Rectal smooth muscle tissue (tissue), 1 donor: ENCODE results near the gene TMEM35B.
"Not testable (repeated sequence)": the region's sequence is repeated elsewhere in the genome, so short reads cannot be mapped to it uniquely, and the experiment has no call there.

Source experiments
- H3K27ac ChIP-seq: one replicate; pipeline ENCODE4 v1.7.0; 2013; ENCODE audit warnings: low read depth, low read length, inconsistent platforms
- H3K27me3 ChIP-seq: one replicate; pipeline ENCODE4 v1.7.0; 2013; ENCODE audit warnings: low read length; ENCODE audit not compliant: control insufficient read depth, insufficient read depth
- H3K36me3 ChIP-seq: one replicate; pipeline ENCODE4 v1.7.0; 2013; ENCODE audit warnings: low read length; ENCODE audit not compliant: control insufficient read depth, insufficient read depth
- H3K4me1 ChIP-seq: one replicate; pipeline ENCODE4 v1.7.0; 2013; ENCODE audit warnings: low read length; ENCODE audit not compliant: control insufficient read depth, insufficient read depth
- H3K4me3 ChIP-seq: one replicate; pipeline ENCODE4 v1.7.0; 2013; ENCODE audit warnings: low read length
- H3K9ac ChIP-seq: one replicate; pipeline ENCODE4 v1.7.0; 2013; ENCODE audit warnings: low read length

The TMEM35B gene

DNA sequence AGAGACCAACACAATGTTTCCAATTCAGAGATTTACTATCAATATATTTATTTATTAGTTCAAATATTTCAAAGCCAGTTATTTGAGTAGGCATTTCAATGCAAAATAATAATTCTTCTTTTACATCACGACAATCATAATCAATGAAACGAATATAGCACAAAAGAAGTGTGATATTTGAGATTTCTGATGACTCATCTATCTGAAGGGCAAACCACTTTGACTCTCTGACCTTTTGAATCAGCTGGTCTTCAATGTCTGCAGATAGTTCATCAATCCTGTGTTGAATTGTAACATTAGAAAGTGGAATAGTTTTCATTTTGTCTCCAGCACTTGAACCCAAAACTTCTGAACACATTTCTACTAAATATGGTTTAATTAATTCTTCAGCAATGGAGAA, 3.0 kb upstream of the TMEM35B start:
- Histone ChIP-seq H3K4me3 (no peak overlapping the region), H3K4me1 (peaks cover 5% of the 10 kb centered on the region)

DNA sequence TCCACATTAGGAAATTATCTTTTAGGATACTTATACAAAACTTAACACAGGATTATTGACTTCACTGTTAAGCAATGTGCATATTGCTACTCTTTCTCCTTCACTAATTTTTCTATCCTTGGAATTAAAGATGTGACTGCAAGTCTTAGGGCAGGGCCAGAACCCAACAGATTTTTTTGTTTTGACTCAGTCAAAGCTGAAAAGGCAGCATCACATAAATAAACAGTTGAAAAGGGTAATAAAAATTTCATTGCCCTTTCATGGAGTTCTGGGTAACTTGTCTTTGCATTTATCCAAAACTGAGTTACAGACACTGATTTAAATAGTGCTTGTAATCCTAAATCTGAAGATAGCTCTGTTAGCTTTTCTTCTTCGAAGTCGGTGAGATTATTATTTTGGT, 1.9 kb upstream of the TMEM35B start:
- Histone ChIP-seq H3K9ac (no peak overlapping the region), H3K36me3 (peaks cover under 1% of the 10 kb centered on the region), H3K4me3 (no peak overlapping the region), H3K4me1 (peaks cover 5% of the 10 kb centered on the region), H3K27me3 (no peaks in the 10 kb centered on the region), H3K27ac (no peak overlapping the region)

More for the DNA sequence above, 3.0 kb upstream of the TMEM35B start:
- H3K27me3 ChIP-seq = no peaks in the 10 kb centered on the region
- H3K36me3 ChIP-seq = peaks cover 2% of the 10 kb centered on the region
- no peak overlapping the region for H3K27ac ChIP-seq
- no peak overlapping the region for H3K9ac ChIP-seq

DNA sequence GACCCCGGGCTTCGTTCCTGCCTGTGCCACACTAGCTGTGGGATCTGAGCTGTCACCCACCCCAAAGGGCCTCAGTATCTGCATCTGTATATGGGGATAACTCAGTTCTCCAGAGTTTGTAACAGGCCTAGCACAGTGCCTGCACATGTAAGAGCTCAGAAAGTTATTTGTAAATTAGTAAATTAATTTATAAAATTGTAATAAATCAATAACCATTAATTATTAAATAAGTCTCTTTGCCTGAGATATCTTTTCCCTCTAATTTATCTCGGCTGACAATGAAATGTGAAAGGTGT, 410 bp upstream of the TMEM35B start:
- Histone ChIP-seq H3K27ac (peak overlapping the region; percentile 94), H3K4me3 (peak overlapping the region; percentile 91), H3K9ac (peak overlapping the region; percentile 88)
- not testable (repeated sequence) for H3K27me3 ChIP-seq, H3K4me1 ChIP-seq, H3K36me3 ChIP-seq

DNA sequence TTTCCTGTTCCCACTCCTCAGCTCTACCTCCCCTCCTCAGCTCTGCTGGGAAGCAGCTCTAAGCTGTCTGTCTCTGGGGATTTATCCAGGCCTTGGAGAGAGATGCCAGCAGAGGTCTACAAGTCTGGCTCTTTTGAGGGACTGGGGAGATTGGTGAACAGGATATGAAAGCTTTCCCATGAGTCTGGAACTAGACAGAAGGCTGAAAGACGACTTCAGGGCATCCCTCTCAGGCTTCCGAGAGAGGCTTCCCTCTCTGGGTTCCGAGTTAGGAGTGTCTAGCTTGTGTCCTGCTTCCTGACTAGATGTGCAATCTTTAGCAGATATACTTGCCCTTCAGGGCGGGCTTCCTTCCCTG, 733 bp downstream of the TMEM35B start:
- Histone ChIP-seq H3K36me3 (no peaks in the 10 kb centered on the region), H3K4me3 (peak overlapping the region; percentile 91), H3K9ac (peak overlapping the region; percentile 88), H3K27ac (peak overlapping the region; percentile 94), H3K27me3 (no peaks in the 10 kb centered on the region), H3K4me1 (peaks cover 5% of the 10 kb centered on the region)

DNA sequence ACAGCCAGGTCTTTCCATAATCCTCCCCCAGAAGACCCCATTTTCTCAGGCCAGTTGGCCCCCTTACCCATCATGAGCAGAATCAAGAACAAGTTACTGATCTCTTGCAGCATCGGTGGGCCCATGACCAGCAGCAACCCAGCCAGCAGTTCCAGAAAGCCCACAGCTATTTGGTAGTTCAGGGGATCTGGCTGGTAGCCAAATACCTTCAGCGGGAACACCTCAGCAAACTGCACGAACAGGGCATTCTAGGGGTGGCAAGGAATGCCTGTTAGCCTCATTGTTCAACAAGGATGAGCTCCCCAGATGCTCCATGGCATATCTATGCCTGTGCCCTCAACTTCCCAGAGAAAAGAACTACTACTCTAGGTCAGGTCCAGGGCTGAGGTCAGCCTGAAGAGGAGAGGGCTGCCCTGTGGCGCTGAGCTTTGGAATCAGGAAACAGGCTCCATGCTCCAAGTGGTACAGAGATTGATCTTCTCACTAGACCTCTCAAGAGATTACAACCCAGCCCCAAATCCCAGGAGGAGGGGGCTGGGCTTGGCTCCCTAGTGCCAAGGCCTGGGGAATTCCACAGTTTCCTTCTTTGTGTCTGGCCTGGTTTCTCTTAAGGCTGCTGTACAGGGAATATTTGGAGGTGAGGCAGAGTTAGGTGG, 1.3 kb downstream of the TMEM35B start:
- Histone ChIP-seq H3K36me3 (no peaks in the 10 kb centered on the region), H3K27me3 (no peaks in the 10 kb centered on the region), H3K4me1 (peaks cover 5% of the 10 kb centered on the region), H3K9ac (no peak overlapping the region), H3K27ac (peak overlapping the region; percentile 94), H3K4me3 (peak overlapping the region; percentile 91)

DNA sequence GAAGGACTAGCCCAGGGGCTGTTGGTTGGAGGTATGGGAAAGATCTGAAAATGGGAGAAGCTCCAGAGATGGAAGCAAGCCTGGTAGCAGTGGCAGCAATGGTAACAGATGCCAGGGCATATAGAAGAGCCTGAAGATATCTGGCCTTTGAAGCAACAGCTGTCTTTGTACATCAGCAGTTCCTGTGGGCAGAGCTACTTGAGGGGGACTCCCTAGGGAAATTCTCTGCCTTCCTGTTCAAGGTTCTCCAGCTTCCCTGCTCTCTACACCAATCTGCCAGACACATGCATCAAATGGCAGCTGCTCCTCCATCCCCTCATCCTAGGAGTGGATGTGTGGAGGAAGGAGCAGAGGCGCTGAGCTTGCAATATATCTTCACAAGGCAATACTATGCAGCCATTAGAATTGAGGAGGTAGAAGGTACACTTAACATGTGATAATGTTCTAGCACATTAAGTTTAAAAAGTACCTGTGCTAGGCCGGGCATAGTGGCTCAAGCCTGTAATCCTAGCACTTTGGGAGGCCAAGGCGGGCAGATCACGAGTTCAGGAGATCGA, 2.2 kb downstream of the TMEM35B start:
- Histone ChIP-seq H3K27me3 (no peaks in the 10 kb centered on the region), H3K27ac (no peak overlapping the region), H3K36me3 (no peaks in the 10 kb centered on the region), H3K4me3 (no peak overlapping the region), H3K9ac (no peak overlapping the region), H3K4me1 (peaks cover 5% of the 10 kb centered on the region)

DNA sequence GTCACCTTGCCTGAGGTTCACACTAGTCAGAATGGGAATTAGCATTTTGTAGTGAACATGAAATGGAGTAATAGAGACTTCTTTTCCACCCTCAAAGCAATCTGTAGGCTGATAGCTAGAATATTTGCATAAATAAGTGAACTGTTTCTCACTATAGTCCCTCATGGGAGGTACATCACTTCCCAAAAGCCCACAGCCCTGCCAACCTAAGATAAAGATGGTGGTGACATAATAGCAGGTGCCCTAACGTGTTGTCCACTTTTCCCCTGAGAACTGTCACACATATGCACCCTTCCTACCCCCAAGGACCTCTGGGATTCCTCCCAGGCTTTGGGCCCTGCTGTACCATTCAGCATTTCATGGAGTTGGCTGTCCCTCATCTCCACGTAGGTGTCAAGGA, 4.4 kb downstream of the TMEM35B start:
- no peak overlapping the region for H3K9ac ChIP-seq
- no peaks in the 10 kb centered on the region for H3K36me3 ChIP-seq
- H3K27ac ChIP-seq = no peak overlapping the region
- no peak overlapping the region for H3K4me3 ChIP-seq
- peaks cover 4% of the 10 kb centered on the region for H3K4me1 ChIP-seq
- no peaks in the 10 kb centered on the region for H3K27me3 ChIP-seq

DNA sequence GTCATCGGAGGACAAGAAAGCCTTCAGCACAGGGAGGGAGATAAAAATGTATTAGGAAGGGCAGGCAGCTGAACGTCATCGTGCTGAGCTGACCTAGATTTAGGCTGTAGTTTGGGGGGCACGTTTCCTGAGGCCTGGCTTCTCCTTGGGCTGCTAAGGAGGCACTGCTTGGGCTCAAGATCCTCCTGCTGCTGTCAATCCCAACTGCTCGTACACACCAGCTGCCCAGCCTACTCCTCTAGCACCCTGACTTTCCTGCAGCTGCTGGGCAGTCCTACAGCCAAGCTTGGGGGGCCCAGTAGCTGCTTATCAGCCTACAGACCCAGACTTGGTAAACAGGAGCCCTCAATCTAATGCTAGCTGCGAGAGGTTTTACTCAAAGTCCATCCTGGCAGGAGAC, 6.2 kb downstream of the TMEM35B start:
- Histone ChIP-seq H3K9ac (no peak overlapping the region), H3K27ac (no peak overlapping the region), H3K4me3 (no peak overlapping the region), H3K27me3 (no peaks in the 10 kb centered on the region), H3K4me1 (no peaks in the 10 kb centered on the region), H3K36me3 (no peaks in the 10 kb centered on the region)

DNA sequence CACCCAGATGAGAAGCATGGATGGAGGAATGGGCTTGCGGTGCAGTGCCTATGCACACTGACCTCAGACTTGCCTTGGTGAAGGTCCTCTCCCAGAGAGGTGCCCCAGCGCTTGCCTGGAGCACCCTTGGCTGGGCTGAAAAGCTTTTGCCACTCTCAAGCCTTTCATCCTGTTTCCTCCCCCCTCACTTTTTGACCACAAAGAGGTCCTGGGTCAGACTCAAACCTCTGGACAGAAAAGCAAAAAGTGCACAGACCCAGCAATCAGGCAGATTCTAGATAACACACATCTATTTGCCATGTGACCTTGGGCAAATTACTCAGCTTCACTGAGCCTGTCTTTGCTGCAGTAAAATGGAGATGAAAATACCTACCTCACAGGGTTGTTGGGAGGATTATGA, 7.3 kb downstream of the TMEM35B start:
- Histone ChIP-seq H3K27ac (no peak overlapping the region), H3K4me1 (no peaks in the 10 kb centered on the region), H3K27me3 (no peaks in the 10 kb centered on the region), H3K4me3 (no peak overlapping the region), H3K36me3 (no peaks in the 10 kb centered on the region), H3K9ac (no peak overlapping the region)

DNA sequence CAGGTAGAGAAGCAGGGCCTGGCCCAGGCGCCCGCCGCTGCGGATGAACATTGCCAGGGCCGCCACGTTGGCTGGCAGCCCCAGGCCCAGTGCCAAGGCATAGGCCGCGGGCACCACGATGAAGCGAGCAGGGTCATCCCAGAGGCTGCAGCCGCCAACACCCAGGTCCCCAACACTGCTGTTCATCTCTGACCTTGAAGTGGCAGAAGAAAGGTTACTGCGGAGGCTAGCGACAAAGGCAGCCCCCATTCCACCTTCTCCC, 8.0 kb downstream of the TMEM35B start:
- Histone ChIP-seq H3K27me3 (no peaks in the 10 kb centered on the region), H3K4me1 (no peaks in the 10 kb centered on the region), H3K4me3 (no peak overlapping the region), H3K27ac (no peak overlapping the region), H3K9ac (no peak overlapping the region), H3K36me3 (no peaks in the 10 kb centered on the region)

DNA sequence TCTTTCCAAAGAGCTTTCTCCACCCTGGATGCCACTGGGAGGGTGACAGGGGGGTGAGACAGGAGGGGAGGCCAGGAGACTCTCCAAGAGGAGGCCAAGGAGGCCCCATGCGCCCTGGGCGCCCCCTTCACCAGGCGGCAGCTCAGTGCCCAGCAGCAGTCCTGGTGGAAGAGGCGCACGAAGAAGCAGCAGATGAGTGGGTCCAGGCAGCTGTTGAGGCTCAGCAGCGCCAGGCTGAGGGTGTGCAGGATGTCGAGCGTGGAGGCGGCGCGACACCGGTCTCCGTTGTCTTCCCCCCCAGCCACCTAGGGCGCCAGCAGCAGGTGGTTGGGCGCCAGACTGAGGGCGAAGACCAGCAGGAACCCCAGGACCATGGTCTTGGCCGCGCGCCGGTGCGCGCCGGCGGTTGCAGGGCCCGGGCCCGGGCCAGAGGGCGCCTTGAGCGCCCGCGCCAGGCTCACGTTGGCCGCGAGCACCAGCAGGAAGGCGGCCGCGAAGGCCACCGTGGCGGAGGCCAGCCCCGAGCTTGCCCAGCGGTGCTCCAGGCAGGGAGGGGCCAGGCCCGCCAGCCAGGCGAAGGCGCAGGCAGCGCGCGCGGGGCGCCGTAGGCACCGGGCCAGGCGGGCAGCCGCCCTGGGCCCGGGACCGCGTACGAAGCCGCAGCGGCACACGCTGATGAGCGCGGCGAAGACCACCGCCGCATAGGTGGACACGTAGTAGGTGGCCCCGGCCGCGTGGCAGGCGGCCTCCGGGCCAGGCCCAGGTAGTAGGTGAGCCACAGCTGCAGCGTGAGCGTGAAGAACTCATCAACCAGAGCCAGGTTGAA, 8.6 kb downstream of the TMEM35B start:
- H3K27me3 ChIP-seq = no peaks in the 10 kb centered on the region
- no peaks in the 10 kb centered on the region for H3K36me3 ChIP-seq
- no peaks in the 10 kb centered on the region for H3K4me1 ChIP-seq
- no peak overlapping the region for H3K9ac ChIP-seq
- H3K27ac ChIP-seq = no peak overlapping the region
- H3K4me3 ChIP-seq = no peak overlapping the region

DNA sequence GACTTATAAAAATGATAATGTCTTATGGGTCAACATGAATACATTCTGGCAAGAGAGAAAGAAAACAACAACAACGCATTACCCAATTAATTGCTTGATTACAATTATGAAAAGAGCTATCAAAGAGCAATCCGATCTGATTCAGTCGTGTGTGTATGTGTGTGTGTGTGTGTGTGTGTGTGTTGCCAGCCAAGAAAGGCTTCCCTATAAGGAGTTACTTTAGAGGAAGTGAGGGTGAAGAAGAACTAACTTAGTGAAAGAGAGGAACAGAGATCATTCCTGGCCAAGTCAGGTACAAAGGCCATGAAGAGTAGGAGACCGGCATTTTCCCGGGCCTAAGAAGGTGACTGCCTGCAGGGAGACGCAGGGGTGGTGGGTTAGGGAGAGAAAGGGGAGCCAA, 9.4 kb downstream of the TMEM35B start:
- Histone ChIP-seq H3K27ac (no peak overlapping the region), H3K9ac (no peak overlapping the region), H3K36me3 (no peaks in the 10 kb centered on the region), H3K4me3 (no peak overlapping the region), H3K4me1 (no peaks in the 10 kb centered on the region), H3K27me3 (no peaks in the 10 kb centered on the region)

DNA sequence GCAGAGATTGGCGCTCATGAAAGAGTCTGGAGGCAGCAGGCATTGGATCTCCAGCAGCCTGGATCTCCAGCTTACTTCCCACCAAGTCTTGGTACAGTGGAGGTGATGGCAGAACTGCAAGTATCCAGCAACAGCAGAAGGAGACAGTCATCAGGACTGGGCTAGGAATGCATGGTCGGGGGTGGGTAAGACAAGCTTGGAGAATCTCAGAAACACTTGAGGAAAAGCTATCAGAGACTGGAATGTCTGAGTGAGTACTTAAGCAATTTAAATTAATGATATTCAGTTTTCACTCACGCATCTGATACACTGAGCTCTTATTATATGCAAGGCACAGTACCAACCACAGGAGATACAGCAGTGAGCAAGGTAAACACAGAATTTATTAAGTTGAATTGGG, 9.8 kb downstream of the TMEM35B start:
- Histone ChIP-seq H3K4me3 (no peak overlapping the region), H3K27ac (no peak overlapping the region), H3K4me1 (no peaks in the 10 kb centered on the region), H3K36me3 (no peaks in the 10 kb centered on the region), H3K27me3 (no peaks in the 10 kb centered on the region), H3K9ac (no peak overlapping the region)
